ENCODE measurements around the gene CDH23.

CDH23 gene

GRCh38 chr10:71382028-71382427 lies 14.7 kb upstream of the CDH23 start:
- no peaks in the 10 kb centered on the region for H3K27me3 ChIP-seq (replicated peaks; ENCODE audit: control insufficient read depth, insufficient read depth, low read length)
- H3K36me3 ChIP-seq (ENCODE audit: control insufficient read depth, insufficient read depth, low read length) = no peaks in the 10 kb centered on the region
- no peak for DNase-seq (ENCODE audit: extremely low read depth, insufficient read length)
- no peak overlapping the region for H3K4me3 ChIP-seq (replicated peaks; ENCODE audit: low read depth, low read length)
- TF ChIP-seq CTCF (IDR thresholded peaks at IDR 0.05; ENCODE audit: insufficient read depth, low read length, poor library complexity, severe bottlenecking) = no peak

- Histone ChIP-seq H3K4me3 (replicated peaks; ENCODE audit: low read depth, low read length) (no peak overlapping the region), H3K36me3 (ENCODE audit: control insufficient read depth, insufficient read depth, low read length) (no peaks in the 10 kb centered on the region), H3K27me3 (replicated peaks; ENCODE audit: control insufficient read depth, insufficient read depth, low read length) (no peaks in the 10 kb centered on the region)
- no peak for DNase-seq (ENCODE audit: extremely low read depth, insufficient read length)
- TF ChIP-seq CTCF (IDR thresholded peaks at IDR 0.05; ENCODE audit: insufficient read depth, low read length, poor library complexity, severe bottlenecking) = no peak
These were observed 14.0 kb upstream of the CDH23 start for GRCh38 chr10:71382757-71383156.

GRCh38 chr10:71383972-71384687 lies 12.6 kb upstream of the CDH23 start:
- no peaks in the 10 kb centered on the region; the same call in 1 of the 2 replicates for H3K27me3 ChIP-seq (replicated peaks; ENCODE audit: control insufficient read depth, insufficient read depth, low read length)
- no peak overlapping the region for H3K4me3 ChIP-seq (replicated peaks; ENCODE audit: low read depth, low read length)
- H3K36me3 ChIP-seq (ENCODE audit: control insufficient read depth, insufficient read depth, low read length) = no peaks in the 10 kb centered on the region
- peak; percentile 98 for TF ChIP-seq CTCF (IDR thresholded peaks at IDR 0.05; ENCODE audit: insufficient read depth, low read length, poor library complexity, severe bottlenecking)
- peak; percentile 72 for DNase-seq (ENCODE audit: extremely low read depth, insufficient read length)

GRCh38 chr10:71388171-71388570 lies 8.5 kb upstream of the CDH23 start:
- no peaks in the 10 kb centered on the region for H3K36me3 ChIP-seq (ENCODE audit: control insufficient read depth, insufficient read depth, low read length)
- no peak for TF ChIP-seq CTCF (IDR thresholded peaks at IDR 0.05; ENCODE audit: insufficient read depth, low read length, poor library complexity, severe bottlenecking)
- peaks cover 3% of the 10 kb centered on the region for H3K27me3 ChIP-seq (replicated peaks; ENCODE audit: control insufficient read depth, insufficient read depth, low read length)
- no peak for DNase-seq (ENCODE audit: extremely low read depth, insufficient read length)
- H3K4me3 ChIP-seq (replicated peaks; ENCODE audit: low read depth, low read length) = no peak overlapping the region

- peaks cover 3% of the 10 kb centered on the region for H3K27me3 ChIP-seq (replicated peaks; ENCODE audit: control insufficient read depth, insufficient read depth, low read length)
- H3K4me3 ChIP-seq (replicated peaks; ENCODE audit: low read depth, low read length) = no peak overlapping the region
- DNase-seq (ENCODE audit: extremely low read depth, insufficient read length) = no peak
- TF ChIP-seq CTCF (IDR thresholded peaks at IDR 0.05; ENCODE audit: insufficient read depth, low read length, poor library complexity, severe bottlenecking) = no peak
- no peaks in the 10 kb centered on the region for H3K36me3 ChIP-seq (ENCODE audit: control insufficient read depth, insufficient read depth, low read length)
These were observed 8.0 kb upstream of the CDH23 start for GRCh38 chr10:71388583-71389310.
